OCI-LY7 (cell line): Measurements from ENCODE around the gene ERI3. TPM values are rescaled to one million over a fixed set of nuclear protein-coding genes. Genes with fewer than 3 reads are reported as not detected.

Source experiments
- BruUV-seq: library from RNA; stranded (reverse); fragments of 400-500 nt; replicated peaks from 2 replicates; lab custom pipeline; 2021; lab: Mats Ljungman, UMichigan
- CTCF ChIA-PET: fragments of 300-600 bp; sonication (Branson Sonifier 250); formaldehyde crosslinking; loops from one replicate; lab custom pipeline; 2022; ENCODE audit warnings: antibody characterized with exemption; ENCODE audit not compliant: unreplicated experiment; lab: Charles Lee
- POLR2A ChIA-PET: fragments of 300-600 bp; sonication (Branson Sonifier 250); formaldehyde crosslinking; loops from one replicate; lab custom pipeline; 2022; ENCODE audit warnings: antibody characterized with exemption; lab: Charles Lee
- DNase-seq: peaks from one replicate; pipeline ENCODE4 v3.0.0-alpha.2; 2015; ENCODE audit warnings: low spot score
- H2AFZ ChIP-seq: fragments of 200-600 bp; sonication (generic), shearing (Covaris generic); 2 replicates; pipeline ENCODE4 v1.6.1; 2014; ENCODE audit warnings: mild to moderate bottlenecking, antibody characterized with exemption, low read length, moderate library complexity
- H3K27ac ChIP-seq: fragments of 200-600 bp; sonication (generic); 2 replicates; pipeline ENCODE4 v1.5.1; 2014; ENCODE audit warnings: mixed run types, low read depth, mild to moderate bottlenecking, moderate library complexity, low read length, inconsistent platforms; ENCODE audit not compliant: poor library complexity, severe bottlenecking
- H3K36me3 ChIP-seq: fragments of 200-600 bp; sonication (generic); 2 replicates; pipeline ENCODE4 v1.6.1; 2014; ENCODE audit warnings: mild to moderate bottlenecking, antibody characterized with exemption, low read length, moderate library complexity, mixed read lengths; ENCODE audit not compliant: insufficient read depth
- H3K4me1 ChIP-seq: fragments of 200-600 bp; sonication (generic); 2 replicates; pipeline ENCODE4 v1.5.1; 2014; ENCODE audit warnings: mild to moderate bottlenecking, low read length; ENCODE audit not compliant: insufficient read depth, poor library complexity, severe bottlenecking
- H3K4me2 ChIP-seq: fragments of 200-600 bp; sonication (generic); 2 replicates; pipeline ENCODE4 v1.6.1; 2014; ENCODE audit warnings: mild to moderate bottlenecking, low read length
- H3K4me3 ChIP-seq: fragments of 200-600 bp; sonication (generic); 2 replicates; pipeline ENCODE4 v1.5.1; 2014; ENCODE audit warnings: mild to moderate bottlenecking, low read depth, low read length; ENCODE audit not compliant: poor library complexity, severe bottlenecking
- H3K79me2 ChIP-seq: fragments of 200-600 bp; sonication (generic); 2 replicates; pipeline ENCODE4 v1.6.1; 2016; ENCODE audit warnings: low read depth, mild to moderate bottlenecking, low read length, moderate library complexity, mixed read lengths; ENCODE audit not compliant: insufficient read depth
- H3K9me2 ChIP-seq: fragments of 200-600 bp; sonication (generic); 2 replicates; pipeline ENCODE4 v1.6.1; 2016; ENCODE audit warnings: mild to moderate bottlenecking, low read length, mixed read lengths; ENCODE audit not compliant: insufficient read depth
- H3K9me3 ChIP-seq: fragments of 200-600 bp; sonication (generic); 2 replicates; pipeline ENCODE4 v1.6.1; 2014; ENCODE audit warnings: mild to moderate bottlenecking, mixed run types, low read length, mixed read lengths
- H4K20me1 ChIP-seq: fragments of 200-600 bp; sonication (generic); 2 replicates; pipeline ENCODE4 v1.6.1; 2014; ENCODE audit warnings: mild to moderate bottlenecking, antibody characterized with exemption, low read length, moderate library complexity, mixed read lengths; ENCODE audit not compliant: insufficient read depth
- EZH2phosphoT487 ChIP-seq: fragments of 200-600 bp; sonication (generic); IDR thresholded peaks from 2 replicates; pipeline ENCODE4 v1.6.1; 2018; ENCODE audit warnings: low read depth, borderline replicate concordance, mild to moderate bottlenecking, mixed run types, antibody characterized with exemption, low read length, moderate library complexity, mixed read lengths
- intact Hi-C: fragments of 100-400 bp; cut with micrococcal nuclease; formaldehyde crosslinking; loops from one replicate; pipeline ENCODE4 v1.10.0; 2022; ENCODE audit not compliant: unreplicated experiment
- total RNA-seq, 2 experiments: library from RNA; depleted of rRNA in 1 of 2; stranded (reverse); fragments of >200 nt in 1 of 2; shearing (Covaris generic) in 1 of 2; gene quantifications; 2 replicates each; pipeline ENCODE4 v1.2.3, GENCODE V29; 2014 to 2022
- TF ChIP-seq, protein P1 (sequence below): fragments of 200-600 bp; sonication (generic); conservative IDR thresholded peaks from 2 replicates; pipeline ENCODE4 v1.5.1; 2014; ENCODE audit warnings: mild to moderate bottlenecking, antibody characterized with exemption, low read length, moderate library complexity, mixed read lengths

Gene ERI3
- total RNA-seq, 2 experiments from 2014 or later: 46.5 to 47.4 TPM

DNA sequence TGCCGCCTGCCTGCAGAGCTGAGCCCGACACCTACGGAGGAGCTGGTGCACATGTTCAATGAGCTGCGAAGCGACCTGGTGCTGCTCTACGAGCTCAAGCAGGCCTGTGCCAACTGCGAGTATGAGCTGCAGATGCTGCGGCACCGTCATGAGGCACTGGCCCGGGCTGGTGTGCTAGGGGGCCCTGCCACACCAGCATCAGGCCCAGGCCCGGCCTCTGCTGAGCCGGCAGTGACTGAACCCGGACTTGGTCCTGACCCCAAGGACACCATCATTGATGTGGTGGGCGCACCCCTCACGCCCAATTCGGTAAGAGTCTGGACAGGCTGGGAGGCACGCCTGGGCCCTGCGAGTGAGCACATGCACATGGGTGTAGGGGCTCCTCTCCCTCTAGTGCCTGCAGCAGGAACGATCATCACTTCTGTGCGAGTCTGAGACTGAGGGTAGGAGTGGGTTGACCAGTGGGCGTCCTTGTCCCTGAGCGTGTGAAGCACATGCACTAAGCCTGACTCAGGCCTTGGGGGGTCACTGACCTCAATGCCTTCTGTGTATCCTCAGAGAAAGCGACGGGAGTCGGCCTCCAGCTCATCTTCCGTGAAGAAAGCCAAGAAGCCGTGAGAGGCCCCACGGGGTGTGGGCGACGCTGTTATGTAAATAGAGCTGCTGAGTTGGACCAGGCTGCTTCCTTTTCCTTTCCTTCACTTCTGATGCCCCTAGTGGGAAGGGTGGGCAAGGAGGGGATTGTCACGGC, 134.9 kb downstream of the ERI3 start:
- H3K4me3 ChIP-seq: peak overlapping the region; percentile 20
- peak overlapping the region; percentile 58 for H3K4me2 ChIP-seq
- H3K9me2 ChIP-seq: no peaks in the 10 kb centered on the region
- H3K27ac ChIP-seq: peak overlapping the region; percentile 75
- no peaks in the 10 kb centered on the region for H4K20me1 ChIP-seq
- no peak overlapping the region for H2AFZ ChIP-seq
- BruUV-seq: no TSS peak
- intact Hi-C loops: no loop called here
- no peaks in the 10 kb centered on the region for H3K9me3 ChIP-seq
- TF ChIP-seq, protein P1, sequence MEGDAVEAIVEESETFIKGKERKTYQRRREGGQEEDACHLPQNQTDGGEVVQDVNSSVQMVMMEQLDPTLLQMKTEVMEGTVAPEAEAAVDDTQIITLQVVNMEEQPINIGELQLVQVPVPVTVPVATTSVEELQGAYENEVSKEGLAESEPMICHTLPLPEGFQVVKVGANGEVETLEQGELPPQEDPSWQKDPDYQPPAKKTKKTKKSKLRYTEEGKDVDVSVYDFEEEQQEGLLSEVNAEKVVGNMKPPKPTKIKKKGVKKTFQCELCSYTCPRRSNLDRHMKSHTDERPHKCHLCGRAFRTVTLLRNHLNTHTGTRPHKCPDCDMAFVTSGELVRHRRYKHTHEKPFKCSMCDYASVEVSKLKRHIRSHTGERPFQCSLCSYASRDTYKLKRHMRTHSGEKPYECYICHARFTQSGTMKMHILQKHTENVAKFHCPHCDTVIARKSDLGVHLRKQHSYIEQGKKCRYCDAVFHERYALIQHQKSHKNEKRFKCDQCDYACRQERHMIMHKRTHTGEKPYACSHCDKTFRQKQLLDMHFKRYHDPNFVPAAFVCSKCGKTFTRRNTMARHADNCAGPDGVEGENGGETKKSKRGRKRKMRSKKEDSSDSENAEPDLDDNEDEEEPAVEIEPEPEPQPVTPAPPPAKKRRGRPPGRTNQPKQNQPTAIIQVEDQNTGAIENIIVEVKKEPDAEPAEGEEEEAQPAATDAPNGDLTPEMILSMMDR: peak; percentile 51; the same call in 1 of the 2 replicates
- TF ChIP-seq EZH2phosphoT487: no peak
- peaks cover 23% of the 10 kb centered on the region for H3K4me1 ChIP-seq
- DNase-seq: no peak
- POLR2A ChIA-PET: interaction anchor here (1.3 to 1.4 kb wide), 2 partner anchors 12 to 13 kb away, joined by 3 to 4 read pairs; no protein-coding TSS in a partner anchor
- peaks cover 60% of the 10 kb centered on the region for H3K36me3 ChIP-seq
- no peaks in the 10 kb centered on the region for H3K79me2 ChIP-seq
- CTCF ChIA-PET: interaction anchor here (0.6 kb wide), 1 partner anchor 571 kb away, joined by 3 read pairs; no protein-coding TSS in a partner anchor

DNA sequence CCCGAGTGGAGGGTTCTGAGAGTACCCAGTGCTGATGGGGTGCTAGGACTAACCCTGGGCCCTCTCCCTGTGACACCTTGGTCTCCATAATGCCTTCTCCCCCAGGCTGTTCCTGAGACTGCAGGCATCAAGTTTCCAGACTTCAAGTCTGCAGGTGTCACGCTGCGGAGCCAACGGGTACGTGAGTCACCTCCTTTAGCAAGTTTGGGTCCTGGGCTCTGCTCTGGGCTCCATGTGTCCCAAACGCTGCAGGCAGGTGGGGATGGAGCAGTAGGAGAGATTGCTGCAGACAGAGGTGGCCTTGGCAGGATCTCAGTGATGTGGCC, 135.8 kb downstream of the ERI3 start:
- H2AFZ ChIP-seq: no peak overlapping the region
- BruUV-seq: no TSS peak
- ChIA-PET CTCF (no interaction called here), POLR2A (interaction anchor here (1.3 kb wide), 1 partner anchor 13 kb away, joined by 4 read pairs; no protein-coding TSS in a partner anchor)
- H3K9me2 ChIP-seq: no peaks in the 10 kb centered on the region
- H3K79me2 ChIP-seq: peaks cover under 1% of the 10 kb centered on the region; the same call in 1 of the 2 replicates
- H3K4me1 ChIP-seq: peaks cover 24% of the 10 kb centered on the region
- H3K27ac ChIP-seq: no peak overlapping the region
- intact Hi-C loops: loop anchor here (5.0 kb wide), 1 partner anchor 378 kb away; no protein-coding TSS in a partner anchor
- TF ChIP-seq EZH2phosphoT487: no peak
- no peak overlapping the region for H3K4me3 ChIP-seq
- H3K36me3 ChIP-seq: peaks cover 66% of the 10 kb centered on the region
- no peak overlapping the region for H3K4me2 ChIP-seq
- H3K9me3 ChIP-seq: no peaks in the 10 kb centered on the region
- H4K20me1 ChIP-seq: no peaks in the 10 kb centered on the region
- no peak for DNase-seq

- Histone ChIP-seq H4K20me1 (no peaks in the 10 kb centered on the region), H3K9me2 (no peaks in the 10 kb centered on the region), H3K4me2 (no peak overlapping the region), H3K9me3 (no peaks in the 10 kb centered on the region), H3K27ac (no peak overlapping the region), H3K4me1 (peaks cover 28% of the 10 kb centered on the region), H3K79me2 (peaks cover 6% of the 10 kb centered on the region; the same call in 1 of the 2 replicates), H3K4me3 (no peak overlapping the region), H3K36me3 (peaks cover 66% of the 10 kb centered on the region), H2AFZ (no peak overlapping the region)
- no peak for DNase-seq
- POLR2A ChIA-PET: interaction anchor here (1.3 kb wide), 1 partner anchor 14 kb away, joined by 4 read pairs; no protein-coding TSS in a partner anchor
- intact Hi-C loops: loop anchor here (5.0 kb wide), 1 partner anchor 379 kb away; no protein-coding TSS in a partner anchor
- CTCF ChIA-PET: no interaction called here
- TF ChIP-seq, protein P1: no peak
- BruUV-seq: no TSS peak
These were observed 136.4 kb downstream of the ERI3 start for GRCh38 chr1:44218503-44219300.
